ENCODE results near the gene TSPAN31.

The TSPAN31 gene

DNA sequence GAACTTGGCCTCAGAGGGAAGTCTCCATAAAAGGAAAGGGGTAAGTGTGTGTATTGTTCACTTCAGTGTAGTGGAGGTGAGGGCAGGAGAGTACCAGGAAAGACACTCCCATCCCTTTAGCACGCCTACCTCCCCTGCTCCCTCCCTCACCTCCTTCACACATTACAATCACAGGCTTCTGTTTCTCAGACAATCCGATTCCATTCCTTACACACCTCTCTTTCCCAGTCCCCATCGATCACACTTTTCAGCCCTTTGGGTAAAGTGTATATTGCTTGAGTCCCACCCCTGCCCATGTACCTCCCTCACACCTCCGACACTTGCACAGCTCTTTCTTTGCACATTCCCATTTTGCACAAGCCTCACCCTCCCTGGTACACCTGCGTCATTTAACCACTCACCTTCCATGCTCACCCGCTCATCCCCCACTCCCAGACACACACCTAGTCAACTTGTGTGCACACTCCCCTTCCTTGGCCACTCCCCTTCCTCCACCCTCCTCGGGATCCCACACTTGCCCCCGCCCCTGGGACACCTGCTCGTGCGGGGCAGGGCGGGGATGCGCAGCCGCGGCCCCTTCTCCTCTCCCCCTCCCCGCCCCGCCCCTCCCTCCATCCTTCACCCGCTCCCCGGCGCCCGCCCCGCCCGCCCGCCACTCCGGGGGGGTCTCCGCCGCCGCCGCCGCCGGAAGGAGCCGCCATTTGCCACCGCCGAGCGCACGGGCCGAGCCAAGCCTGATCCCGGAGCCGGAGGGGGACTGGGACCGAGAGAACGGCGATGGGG, 9.8 kb downstream of the TSPAN31 start, which contains the start of gene MARCHF9 (continued):
- TF ChIP-seq, protein P1, sequence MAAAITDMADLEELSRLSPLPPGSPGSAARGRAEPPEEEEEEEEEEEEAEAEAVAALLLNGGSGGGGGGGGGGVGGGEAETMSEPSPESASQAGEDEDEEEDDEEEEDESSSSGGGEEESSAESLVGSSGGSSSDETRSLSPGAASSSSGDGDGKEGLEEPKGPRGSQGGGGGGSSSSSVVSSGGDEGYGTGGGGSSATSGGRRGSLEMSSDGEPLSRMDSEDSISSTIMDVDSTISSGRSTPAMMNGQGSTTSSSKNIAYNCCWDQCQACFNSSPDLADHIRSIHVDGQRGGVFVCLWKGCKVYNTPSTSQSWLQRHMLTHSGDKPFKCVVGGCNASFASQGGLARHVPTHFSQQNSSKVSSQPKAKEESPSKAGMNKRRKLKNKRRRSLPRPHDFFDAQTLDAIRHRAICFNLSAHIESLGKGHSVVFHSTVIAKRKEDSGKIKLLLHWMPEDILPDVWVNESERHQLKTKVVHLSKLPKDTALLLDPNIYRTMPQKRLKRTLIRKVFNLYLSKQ (tag by site-specific recombination; IDR thresholded peaks at IDR 0.05; ENCODE audit: borderline replicate concordance) = no peak
- peak; percentile 67; the same call in 1 of the 2 replicates for TF ChIP-seq ZNF501 (tag by site-specific recombination; IDR thresholded peaks at IDR 0.05)
- TF ChIP-seq, protein P2, sequence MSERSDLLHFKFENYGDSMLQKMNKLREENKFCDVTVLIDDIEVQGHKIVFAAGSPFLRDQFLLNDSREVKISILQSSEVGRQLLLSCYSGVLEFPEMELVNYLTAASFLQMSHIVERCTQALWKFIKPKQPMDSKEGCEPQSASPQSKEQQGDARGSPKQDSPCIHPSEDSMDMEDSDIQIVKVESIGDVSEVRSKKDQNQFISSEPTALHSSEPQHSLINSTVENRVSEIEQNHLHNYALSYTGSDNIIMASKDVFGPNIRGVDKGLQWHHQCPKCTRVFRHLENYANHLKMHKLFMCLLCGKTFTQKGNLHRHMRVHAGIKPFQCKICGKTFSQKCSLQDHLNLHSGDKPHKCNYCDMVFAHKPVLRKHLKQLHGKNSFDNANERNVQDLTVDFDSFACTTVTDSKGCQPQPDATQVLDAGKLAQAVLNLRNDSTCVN (tag by site-specific recombination; optimal IDR thresholded peaks at IDR 0.05) = peak; percentile 87
- peak; percentile 93 for TF ChIP-seq ZXDB (tag by site-specific recombination; IDR thresholded peaks at IDR 0.05)
- TF ChIP-seq, protein P3, sequence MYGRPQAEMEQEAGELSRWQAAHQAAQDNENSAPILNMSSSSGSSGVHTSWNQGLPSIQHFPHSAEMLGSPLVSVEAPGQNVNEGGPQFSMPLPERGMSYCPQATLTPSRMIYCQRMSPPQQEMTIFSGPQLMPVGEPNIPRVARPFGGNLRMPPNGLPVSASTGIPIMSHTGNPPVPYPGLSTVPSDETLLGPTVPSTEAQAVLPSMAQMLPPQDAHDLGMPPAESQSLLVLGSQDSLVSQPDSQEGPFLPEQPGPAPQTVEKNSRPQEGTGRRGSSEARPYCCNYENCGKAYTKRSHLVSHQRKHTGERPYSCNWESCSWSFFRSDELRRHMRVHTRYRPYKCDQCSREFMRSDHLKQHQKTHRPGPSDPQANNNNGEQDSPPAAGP (tag by site-specific recombination; IDR thresholded peaks at IDR 0.05) = peak; percentile 97
- peak; percentile 97 for TF ChIP-seq KLF1 (tag by site-specific recombination; IDR thresholded peaks at IDR 0.05)
- TF ChIP-seq GLIS1 (tag by site-specific recombination; IDR thresholded peaks at IDR 0.05) = peak; percentile 36
- TF ChIP-seq ZNF76 (tag by site-specific recombination; IDR thresholded peaks at IDR 0.05; ENCODE audit: borderline replicate concordance, low read depth) = peak; percentile 41; the same call in 1 of the 2 replicates
- TF ChIP-seq, protein P4, sequence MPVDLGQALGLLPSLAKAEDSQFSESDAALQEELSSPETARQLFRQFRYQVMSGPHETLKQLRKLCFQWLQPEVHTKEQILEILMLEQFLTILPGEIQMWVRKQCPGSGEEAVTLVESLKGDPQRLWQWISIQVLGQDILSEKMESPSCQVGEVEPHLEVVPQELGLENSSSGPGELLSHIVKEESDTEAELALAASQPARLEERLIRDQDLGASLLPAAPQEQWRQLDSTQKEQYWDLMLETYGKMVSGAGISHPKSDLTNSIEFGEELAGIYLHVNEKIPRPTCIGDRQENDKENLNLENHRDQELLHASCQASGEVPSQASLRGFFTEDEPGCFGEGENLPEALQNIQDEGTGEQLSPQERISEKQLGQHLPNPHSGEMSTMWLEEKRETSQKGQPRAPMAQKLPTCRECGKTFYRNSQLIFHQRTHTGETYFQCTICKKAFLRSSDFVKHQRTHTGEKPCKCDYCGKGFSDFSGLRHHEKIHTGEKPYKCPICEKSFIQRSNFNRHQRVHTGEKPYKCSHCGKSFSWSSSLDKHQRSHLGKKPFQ (tag by site-specific recombination; IDR thresholded peaks at IDR 0.05) = peak; percentile 97
- TF ChIP-seq, protein P5, sequence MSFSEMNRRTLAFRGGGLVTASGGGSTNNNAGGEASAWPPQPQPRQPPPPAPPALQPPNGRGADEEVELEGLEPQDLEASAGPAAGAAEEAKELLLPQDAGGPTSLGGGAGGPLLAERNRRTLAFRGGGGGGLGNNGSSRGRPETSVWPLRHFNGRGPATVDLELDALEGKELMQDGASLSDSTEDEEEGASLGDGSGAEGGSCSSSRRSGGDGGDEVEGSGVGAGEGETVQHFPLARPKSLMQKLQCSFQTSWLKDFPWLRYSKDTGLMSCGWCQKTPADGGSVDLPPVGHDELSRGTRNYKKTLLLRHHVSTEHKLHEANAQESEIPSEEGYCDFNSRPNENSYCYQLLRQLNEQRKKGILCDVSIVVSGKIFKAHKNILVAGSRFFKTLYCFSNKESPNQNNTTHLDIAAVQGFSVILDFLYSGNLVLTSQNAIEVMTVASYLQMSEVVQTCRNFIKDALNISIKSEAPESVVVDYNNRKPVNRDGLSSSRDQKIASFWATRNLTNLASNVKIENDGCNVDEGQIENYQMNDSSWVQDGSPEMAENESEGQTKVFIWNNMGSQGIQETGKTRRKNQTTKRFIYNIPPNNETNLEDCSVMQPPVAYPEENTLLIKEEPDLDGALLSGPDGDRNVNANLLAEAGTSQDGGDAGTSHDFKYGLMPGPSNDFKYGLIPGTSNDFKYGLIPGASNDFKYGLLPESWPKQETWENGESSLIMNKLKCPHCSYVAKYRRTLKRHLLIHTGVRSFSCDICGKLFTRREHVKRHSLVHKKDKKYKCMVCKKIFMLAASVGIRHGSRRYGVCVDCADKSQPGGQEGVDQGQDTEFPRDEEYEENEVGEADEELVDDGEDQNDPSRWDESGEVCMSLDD (tag by site-specific recombination; IDR thresholded peaks at IDR 0.05) = peak; percentile 97
- TF ChIP-seq WT1 (tag by site-specific recombination; IDR thresholded peaks at IDR 0.05) = peak; percentile 88; the same call in 1 of the 2 replicates
- TF ChIP-seq GFI1B (tag by site-specific recombination; IDR thresholded peaks at IDR 0.05) = no peak
- TF ChIP-seq, protein P6, sequence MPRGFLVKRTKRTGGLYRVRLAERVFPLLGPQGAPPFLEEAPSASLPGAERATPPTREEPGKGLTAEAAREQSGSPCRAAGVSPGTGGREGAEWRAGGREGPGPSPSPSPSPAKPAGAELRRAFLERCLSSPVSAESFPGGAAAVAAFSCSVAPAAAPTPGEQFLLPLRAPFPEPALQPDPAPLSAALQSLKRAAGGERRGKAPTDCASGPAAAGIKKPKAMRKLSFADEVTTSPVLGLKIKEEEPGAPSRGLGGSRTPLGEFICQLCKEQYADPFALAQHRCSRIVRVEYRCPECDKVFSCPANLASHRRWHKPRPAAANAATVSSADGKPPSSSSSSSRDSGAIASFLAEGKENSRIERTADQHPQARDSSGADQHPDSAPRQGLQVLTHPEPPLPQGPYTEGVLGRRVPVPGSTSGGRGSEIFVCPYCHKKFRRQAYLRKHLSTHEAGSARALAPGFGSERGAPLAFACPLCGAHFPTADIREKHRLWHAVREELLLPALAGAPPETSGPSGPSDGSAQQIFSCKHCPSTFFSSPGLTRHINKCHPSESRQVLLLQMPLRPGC (tag by site-specific recombination; IDR thresholded peaks at IDR 0.05) = peak; percentile 18; the same call in 1 of the 2 replicates
- peak; percentile 49; the same call in 1 of the 2 replicates for TF ChIP-seq PRDM1 (tag by site-specific recombination; IDR thresholded peaks at IDR 0.05)
- peak; percentile 83 for TF ChIP-seq SP7 (tag by site-specific recombination; IDR thresholded peaks at IDR 0.05)

DNA sequence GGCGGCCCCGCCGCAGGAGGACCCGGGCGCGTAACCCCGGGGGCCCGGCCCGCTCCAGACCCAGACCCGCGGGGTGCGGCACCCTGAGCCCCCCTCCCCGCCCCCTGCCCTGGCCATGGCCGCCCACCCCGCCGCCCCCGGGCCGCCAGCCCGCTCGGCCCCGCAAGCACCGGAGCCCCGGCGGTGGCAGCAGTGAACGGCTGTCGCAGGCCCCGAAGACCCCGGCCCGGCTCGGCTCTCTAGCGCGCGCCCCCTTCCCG, 10.3 kb downstream of the TSPAN31 start:
- H3K4me1 ChIP-seq (ENCODE audit: control insufficient read depth, insufficient read depth, low read length) = peaks cover 16% of the 10 kb centered on the region
- H3K36me3 ChIP-seq (ENCODE audit: control insufficient read depth in 2 of 2, insufficient read depth in 1 of 2, low read length in 2 of 2) = peaks cover 13 to 47% of the 10 kb centered on the region in 2 experiments
- CTCF ChIA-PET = interaction anchor here (2.4 kb wide), 1 partner anchor 11 kb away, joined by 26 read pairs; the partner anchor contains the start of gene CYP27B1
- no peaks in the 10 kb centered on the region for H3K9me3 ChIP-seq (ENCODE audit: control insufficient read depth, insufficient read depth, low read depth, low read length)
- POLR2A ChIA-PET = interaction anchor here (0.7 to 1.4 kb wide), 3 partner anchors 8 to 34 kb away, joined by 3 to 4 read pairs (median 3); partner anchors contain the start of genes EEF1AKMT3 and METTL1
- H3K4me3 ChIP-seq (ENCODE audit: low read depth, low read length) = peak overlapping the region; percentile 63
- TF ChIP-seq ZNF555 (tag by site-specific recombination; conservative IDR thresholded peaks at IDR 0.05) = no peak
- no peak for TF ChIP-seq HOXC10 (CRISPR knock-in tag; IDR thresholded peaks at IDR 0.05)
- TF ChIP-seq, protein P5 (tag by site-specific recombination; IDR thresholded peaks at IDR 0.05) = no peak
- no peak for TF ChIP-seq ZNF16 (tag by site-specific recombination; IDR thresholded peaks at IDR 0.05; ENCODE audit: low read depth)
- 0 out of 2 replicates have a peak, but pooled peaks have one; percentile 25 for TF ChIP-seq YY1 (tag by site-specific recombination; IDR thresholded peaks at IDR 0.05)
- no peak overlapping the region for H3K27ac ChIP-seq (ENCODE audit: extremely low read depth, low read depth, low read length)
